DND-41 (cell line): ENCODE results near the gene DEFB123.

Experiments used
- EZH2 ChIP-seq: IDR thresholded peaks from 3 replicates; pipeline ENCODE4 v1.6.1; 2012; ENCODE audit warnings: borderline replicate concordance, low read depth, mild to moderate bottlenecking, moderate library complexity, low read length, inconsistent platforms; ENCODE audit not compliant: severe bottlenecking
- TF ChIP-seq, protein P1 (sequence below): IDR thresholded peaks from 2 replicates; pipeline ENCODE4 v1.5.1; 2012; ENCODE audit warnings: borderline replicate concordance, low read length, moderate library complexity, mild to moderate bottlenecking; ENCODE audit not compliant: poor library complexity, severe bottlenecking; ENCODE audit errors: extremely low read depth

DNA sequence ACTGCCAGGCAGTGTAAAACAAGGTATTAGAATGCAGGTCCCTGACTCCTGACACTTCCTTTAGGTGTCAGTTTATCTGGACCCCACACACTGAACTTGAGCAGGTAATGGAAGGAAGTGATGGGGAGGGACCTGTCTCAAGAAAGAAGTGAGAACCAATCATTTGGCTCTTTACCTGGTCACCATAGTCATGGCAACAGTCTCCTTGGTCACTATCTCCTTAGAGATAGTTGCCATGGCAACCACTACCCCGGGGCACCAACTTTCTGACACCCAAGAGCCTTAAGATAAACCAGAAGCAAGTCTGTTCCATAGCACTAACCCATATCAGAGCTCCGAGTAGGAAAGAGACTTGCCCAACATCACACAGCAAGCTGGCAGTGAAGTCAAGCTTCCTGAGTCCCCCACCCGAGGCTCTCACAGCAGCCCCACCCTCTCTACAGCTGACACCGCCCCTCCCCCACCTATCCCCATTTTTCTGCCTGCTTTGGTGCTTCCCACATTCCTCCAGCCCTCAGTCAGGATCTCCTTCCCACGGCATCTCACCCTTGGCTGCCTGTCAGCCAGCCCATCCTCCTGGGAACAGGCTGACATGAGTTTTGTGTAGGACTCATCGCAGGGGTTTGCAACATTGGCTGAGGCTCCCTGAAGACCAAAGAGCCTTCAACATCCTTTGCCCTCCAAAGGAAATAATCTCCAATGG lies 57.6 kb downstream of the DEFB123 start:
- TF ChIP-seq, protein P1, sequence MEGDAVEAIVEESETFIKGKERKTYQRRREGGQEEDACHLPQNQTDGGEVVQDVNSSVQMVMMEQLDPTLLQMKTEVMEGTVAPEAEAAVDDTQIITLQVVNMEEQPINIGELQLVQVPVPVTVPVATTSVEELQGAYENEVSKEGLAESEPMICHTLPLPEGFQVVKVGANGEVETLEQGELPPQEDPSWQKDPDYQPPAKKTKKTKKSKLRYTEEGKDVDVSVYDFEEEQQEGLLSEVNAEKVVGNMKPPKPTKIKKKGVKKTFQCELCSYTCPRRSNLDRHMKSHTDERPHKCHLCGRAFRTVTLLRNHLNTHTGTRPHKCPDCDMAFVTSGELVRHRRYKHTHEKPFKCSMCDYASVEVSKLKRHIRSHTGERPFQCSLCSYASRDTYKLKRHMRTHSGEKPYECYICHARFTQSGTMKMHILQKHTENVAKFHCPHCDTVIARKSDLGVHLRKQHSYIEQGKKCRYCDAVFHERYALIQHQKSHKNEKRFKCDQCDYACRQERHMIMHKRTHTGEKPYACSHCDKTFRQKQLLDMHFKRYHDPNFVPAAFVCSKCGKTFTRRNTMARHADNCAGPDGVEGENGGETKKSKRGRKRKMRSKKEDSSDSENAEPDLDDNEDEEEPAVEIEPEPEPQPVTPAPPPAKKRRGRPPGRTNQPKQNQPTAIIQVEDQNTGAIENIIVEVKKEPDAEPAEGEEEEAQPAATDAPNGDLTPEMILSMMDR, result no peak
- TF ChIP-seq EZH2, result no peak
